GM18858 (cell line): Measurements from ENCODE around the gene PBX1.

Experiments
- ATAC-seq: cut with Tn5 transposase; IDR thresholded peaks from one replicate; pipeline ENCODE4 v1.9.1; 2021; ENCODE audit not compliant: unreplicated experiment

Gene PBX1

DNA sequence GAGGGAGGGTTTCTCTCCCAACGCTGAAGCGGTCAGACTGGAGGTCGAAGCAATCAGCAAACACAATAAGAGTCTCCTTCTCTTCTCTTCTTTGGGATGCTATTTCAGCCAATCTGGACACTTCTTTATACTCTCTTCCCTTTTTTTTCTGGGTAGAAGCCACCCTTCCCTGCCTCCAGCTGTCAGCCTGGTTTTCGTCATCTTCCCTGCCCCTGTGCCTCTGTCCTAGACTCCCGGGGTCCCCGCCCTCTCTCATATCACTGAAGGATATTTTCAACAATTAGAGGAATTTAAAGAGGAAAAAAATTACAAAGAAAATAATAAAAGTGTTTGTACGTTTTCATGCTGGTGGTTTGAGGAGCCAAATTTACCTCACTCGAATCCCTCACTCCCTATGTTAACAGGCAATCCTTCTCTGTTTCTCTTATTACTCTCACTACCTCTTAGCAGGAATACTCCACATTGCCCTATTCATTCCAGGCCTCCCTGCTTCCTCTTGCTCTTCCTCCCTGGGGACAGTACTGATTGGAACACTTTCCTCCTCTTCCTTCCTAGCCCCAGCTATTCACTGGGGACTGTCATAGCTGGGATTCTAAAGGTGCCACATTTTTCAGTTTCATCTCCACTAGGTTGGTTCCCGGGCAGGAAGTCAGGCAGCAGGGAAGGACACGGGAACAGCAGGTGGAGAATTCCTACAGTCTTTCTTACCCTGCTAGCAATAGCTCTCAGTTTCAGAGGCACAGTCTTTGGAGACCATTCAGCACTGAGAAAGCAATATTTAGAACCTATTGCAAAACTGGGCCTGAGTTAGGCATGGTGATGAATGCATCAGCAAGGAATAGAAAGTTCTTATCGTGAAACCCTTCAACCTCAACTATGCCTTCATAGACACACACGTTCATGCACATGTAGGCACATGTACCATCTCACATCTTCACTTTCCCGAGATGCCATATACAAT, 288.0 kb downstream of the PBX1 start:
- no peak for ATAC-seq

DNA sequence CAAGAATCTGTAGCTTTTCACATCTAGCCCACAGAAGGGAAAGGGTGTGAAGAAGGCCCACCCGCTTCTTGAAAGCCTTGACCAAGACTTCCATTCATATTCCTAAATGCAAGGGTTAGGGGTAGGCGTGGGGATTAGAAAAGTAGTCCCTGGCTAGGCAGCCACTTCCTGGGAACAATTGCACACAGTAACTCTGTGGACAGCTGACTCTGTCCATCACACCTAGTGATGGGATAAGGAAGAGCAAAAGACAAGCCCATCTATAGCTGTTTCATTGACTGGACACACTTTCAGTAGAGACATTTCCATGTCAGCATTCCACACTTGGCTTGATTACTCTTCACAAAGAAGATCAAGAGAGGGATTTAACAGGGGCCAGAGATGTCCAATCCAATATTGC, 294.2 kb downstream of the PBX1 start:
- no peak for ATAC-seq

DNA sequence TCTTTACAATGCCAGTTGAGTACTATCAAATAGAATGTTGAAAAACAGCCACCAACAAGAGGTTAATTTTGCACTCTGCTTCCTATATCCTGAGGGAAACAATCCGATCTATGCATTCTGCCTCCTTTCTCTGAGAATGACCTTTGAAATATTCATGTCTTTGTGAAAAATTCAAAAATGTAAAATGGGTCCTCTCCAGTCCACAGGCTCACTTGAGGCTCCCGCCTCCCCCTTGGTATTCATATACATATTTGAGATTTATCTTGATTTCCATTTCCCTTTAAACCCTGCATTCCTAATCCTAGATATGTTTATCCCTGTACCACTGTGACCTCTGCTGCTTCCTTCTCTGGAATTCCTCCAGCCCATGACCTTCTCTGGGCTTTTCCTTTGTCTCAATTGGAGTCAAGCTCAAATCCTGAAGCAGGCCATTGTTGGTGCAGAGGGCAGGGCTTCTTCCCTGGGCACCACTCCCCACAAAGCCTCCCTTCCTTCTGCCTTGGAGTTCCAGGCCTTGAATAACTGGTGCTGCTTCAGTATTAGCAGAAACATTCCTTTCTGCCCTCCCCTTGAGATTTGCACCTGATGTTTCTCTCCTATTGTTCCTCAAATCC, 296.8 kb downstream of the PBX1 start:
- ATAC-seq = no peak

DNA sequence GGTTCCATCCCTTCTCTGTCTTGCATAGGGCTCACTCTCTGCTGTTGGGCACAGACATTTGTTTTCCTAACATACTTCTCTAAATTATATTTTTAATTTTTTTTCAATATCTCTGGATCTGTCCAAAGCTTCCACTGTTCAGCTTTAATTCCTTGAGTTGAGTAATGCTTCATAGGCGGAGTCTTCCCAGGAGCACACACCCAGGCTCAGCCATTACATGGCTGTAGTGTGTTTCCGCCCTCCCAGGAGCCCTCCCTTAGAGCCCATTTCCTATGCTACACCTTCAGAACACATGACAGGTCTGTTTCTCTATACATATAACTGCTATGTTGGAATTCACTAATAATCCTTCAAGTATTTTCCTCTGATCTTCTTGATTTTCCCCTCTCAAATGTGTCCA, 297.4 kb downstream of the PBX1 start:
- ATAC-seq = no peak

DNA sequence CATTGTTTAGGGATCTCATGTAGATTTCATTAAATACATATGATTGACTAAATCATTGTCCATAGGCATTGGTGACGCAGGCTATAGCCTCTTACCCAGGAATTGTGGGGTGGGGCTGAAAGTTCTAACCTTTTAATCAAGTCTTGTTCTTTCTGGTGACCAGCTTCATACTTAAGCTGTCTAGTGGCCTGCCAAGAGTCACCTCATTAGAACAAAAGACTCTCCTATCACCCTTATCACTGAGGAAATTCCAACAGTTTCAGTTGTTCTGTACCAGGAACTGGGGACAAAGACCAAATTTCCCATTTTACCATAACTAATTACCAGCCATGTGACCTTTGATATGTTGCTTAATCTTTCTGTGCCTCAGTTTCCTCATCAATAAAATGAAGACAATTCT, 298.5 kb downstream of the PBX1 start:
- no peak for ATAC-seq

DNA sequence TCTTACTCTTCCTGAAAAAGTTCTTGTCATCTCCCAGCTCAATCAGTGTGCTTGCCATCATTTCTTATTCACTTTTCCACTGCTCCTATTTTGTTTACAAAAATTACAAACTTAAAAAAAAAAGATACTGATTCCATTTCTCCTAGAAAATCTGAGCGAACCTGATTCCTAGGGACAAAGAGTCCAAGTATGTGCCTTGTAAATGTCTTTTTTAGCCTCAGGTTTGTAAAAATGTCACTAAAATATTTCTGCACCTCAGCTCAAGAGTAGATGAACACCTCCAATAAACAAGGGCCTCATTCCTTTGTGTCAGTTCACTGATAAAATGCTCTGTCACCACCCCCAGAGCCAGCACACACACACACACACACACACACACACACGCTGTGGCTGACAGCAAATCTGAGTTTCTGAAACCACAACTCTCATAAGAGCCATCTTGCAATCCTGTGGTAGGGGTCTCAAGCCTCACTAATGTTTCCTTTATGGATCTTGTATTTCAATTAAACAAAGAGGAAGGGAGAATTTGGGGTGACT, 299.2 kb downstream of the PBX1 start:
- ATAC-seq = no peak

DNA sequence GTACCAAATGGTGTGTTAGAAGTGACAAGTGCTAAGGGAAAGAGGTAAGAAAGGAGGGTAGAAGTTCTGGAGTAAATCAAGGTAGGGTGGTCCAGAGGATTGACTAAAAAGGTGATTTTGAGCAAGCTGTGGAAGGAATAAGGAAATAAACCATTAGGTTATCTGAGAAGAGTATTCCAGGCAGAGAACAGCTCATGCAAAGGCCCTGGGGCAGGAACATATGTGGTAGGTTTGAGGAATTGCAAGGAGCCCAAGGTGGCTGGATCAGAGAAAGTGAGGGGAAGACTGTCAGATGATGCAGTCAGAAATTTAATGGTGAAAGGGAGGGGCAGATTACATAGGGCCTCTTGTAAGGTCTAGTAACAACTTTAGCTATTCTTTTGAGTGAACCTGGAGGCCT, 302.6 kb downstream of the PBX1 start:
- no peak for ATAC-seq

DNA sequence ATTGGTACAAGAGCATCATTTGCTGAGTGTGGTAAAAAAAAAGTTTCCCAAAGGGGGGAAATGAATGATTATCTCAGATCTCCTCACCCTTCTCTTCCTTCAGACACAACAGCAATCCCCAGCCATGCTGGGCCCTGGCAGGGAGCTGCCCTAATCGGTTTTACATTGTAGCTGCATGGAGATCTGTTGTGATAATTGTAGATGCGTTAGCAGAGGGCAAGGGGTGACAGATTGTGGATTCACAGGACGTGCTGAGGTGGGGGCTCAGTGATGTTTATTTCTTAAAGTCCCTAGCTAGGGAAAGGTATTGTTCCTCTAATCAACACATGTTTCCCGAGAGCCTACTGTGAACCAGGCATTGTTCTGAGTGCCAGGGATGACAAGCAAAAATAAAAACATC, 304.1 kb downstream of the PBX1 start:
- ATAC-seq = no peak

DNA sequence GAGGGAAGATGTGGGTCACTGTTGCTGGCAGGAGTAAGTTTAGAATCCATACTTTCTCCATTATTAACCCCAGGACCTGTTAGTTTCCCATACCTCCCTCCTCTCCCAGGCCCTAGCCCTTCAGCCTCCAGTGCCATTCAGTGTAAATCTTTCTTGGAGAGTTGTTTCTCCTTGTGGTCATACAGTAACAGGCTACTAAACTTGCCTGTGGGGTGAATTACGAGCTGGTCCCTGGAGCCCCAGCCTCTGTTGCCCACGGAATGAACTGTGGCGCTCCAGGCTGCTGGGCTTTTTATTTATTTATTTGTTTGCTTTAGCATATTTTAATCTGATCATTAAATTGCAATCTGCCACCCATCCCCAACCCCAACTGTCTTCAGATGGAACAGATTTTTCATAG, 305.2 kb downstream of the PBX1 start:
- ATAC-seq = no peak

DNA sequence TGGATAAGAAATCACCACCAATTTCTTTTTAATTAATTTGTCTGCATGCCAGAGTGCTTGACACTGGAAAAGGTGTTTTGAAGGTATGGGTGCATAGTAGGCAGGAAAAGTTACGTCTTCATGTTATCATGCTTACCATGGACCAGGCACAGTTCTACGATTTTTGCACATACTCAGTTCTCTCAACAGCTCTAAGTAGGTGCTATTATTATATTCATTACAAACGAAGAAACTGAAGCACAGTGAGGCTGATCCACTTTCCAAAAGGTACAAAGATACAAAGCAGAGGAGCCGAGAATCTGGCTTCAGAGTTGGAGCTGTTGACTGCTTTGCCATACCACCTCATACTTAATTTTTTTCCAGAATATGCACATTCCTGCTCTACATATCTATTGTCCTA, 306.4 kb downstream of the PBX1 start:
- no peak for ATAC-seq

DNA sequence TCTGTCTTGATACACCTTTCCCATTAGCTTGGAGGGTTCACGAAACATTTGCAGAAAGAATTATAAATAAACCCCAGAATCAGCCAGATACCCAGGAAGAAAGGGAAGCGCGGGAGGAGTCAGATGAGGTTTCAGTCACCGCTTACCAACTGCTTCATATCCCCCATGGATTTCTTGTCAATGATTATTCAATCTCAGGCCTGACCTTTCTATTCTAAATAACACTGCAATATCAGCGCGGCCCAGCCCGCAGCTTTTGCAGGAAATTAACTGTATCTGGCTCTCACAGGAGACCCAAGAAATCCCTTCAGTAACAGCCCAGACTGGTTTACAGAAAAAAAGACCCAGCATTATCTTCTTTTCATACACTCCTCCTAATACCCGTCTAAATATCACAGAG, 308.6 kb downstream of the PBX1 start:
- ATAC-seq = no peak

DNA sequence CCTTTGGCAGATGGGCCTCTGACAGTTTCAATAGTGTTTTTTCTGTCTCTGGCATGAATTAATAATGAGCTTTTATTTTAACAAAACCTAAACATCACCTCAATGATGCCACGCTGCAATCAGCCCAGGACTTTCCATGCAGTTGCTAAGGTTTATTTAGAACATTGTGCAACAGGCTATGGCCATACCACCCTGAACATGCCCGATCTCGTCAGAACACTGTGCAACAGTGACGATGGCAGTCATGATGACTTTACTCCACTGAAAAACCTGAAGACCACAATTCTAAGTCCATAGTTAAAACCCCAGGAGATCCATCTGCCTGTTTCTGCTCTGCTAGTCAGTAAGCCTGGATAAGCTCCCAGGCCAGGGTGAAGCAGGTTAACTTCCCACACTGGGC, 310.0 kb downstream of the PBX1 start:
- no peak for ATAC-seq

DNA sequence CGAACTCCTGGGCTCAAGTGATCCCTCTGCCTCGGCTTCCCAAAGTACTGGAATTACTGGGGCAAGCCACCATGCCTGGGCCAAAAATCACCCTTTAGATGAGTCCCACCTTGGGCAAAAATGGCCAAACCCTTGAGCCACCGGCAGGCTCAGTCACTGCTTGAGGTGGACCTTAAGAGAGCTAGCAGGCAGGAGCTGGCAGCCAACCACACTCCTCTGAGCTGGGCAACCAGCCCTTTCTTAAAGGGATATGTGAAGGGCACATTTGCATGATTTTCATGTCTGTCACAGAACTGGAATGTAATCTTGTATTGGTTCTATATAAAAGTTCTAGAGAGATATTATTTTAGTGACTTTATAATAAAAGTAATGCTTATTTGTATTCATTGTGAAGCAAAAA, 316.5 kb downstream of the PBX1 start:
- ATAC-seq = no peak

DNA sequence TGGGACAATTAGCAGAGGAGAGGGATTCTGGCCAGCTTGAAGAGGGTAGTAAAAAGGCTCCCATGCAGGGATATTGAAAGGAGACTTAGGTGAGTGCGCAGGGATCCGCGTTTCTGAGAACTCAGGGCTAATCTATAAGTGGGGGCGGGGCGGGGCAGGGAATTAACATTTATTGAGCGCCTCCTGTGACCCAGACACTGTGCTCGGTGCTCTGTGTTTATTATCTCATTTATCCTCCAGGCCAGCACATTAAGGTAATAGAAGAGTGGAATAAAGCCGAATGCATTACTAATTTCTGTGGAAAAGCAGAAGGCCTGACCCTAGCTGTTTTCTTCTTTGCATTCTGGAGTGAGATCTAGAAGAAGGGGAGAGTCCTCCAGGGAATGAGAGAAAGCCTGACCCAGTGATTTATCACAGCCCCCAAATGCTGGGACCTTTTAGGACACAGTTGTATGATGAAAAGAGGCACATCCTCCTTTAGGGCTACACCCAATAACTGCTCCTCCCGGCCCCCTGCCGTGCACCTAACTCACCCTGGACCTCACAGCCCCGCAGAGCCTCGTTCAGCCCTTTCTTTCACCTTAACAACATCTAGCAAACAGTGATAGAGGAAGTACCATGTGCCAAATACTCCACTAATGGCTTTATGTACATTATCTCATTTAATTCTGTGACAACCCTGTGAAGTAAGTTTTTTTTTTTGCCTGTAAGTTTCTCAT, 317.6 kb downstream of the PBX1 start:
- ATAC-seq = no peak

DNA sequence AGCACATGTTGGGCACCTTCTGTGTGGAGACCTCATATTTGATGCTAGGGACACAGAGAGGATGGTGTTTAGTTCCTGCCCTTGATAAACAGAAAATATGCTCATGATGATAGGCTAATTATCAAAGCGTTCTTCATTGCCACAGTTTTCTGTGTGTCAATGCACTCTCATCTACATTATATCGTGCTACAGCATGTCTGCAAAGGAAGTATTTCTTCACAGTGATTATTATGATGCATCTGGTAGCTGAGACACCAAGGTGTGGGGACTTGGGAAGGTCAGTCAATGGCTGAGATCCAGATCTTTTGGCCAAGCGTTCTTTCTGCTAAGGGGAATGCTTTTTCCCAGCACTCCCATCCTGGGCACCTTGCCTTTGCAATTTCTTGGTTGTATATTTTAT, 321.2 kb downstream of the PBX1 start:
- ATAC-seq = no peak

DNA sequence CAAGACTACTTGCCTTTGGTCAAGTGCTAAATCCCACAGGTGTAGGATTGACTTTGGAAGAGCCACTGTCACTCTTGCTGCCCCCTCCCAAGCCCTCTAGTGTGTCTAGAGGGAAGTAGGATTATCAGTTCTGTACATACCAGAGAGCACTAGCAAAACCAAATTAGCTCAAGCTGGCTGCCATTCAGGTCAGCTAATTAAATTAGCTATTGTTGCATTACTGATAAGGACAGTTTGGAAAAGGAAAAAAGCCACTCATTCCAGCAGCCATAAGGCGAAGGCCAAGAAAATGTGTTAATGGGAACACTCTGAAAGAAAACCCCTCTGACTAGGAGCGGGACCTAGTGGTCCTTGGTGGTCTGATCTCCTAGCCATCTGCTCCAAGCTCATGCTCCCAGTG, 321.7 kb downstream of the PBX1 start:
- no peak for ATAC-seq

DNA sequence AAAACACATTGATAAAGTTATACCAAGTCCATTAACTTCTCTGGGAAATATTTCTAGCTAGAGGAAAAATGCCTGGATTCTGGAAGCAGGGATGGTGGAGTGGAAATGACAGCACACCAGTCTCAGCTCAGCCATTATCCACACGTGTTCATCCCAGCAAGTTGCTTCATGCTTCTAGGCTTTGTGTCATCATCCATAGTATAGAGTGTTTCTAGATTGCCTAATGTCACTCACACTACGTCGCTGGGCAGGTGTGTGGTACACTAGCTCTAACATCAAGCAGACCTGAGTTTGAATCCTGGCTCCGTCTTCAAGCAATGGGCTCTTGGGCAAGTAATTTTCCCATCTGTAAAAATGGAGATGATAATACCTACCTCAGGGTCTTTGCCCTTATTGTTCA, 326.3 kb downstream of the PBX1 start:
- no peak for ATAC-seq

DNA sequence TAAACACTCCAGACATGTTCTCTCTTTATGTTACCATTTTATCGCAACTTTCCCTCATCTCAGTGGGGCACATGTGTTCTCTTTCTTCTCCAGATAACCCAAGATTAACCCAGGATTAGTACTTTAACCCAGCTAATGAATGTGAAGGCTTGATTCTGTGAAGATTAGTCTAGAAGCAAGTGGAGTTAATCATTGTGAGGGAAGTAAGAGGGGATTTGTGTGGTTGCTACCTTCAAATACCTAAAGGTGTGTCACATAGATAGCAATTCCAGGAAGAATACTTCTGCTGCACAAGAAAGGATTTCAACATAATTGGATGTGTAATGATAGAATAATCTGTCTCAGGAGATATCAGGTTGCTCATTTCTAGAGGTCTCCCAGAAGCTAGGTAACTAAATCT, 327.1 kb downstream of the PBX1 start:
- no peak for ATAC-seq

DNA sequence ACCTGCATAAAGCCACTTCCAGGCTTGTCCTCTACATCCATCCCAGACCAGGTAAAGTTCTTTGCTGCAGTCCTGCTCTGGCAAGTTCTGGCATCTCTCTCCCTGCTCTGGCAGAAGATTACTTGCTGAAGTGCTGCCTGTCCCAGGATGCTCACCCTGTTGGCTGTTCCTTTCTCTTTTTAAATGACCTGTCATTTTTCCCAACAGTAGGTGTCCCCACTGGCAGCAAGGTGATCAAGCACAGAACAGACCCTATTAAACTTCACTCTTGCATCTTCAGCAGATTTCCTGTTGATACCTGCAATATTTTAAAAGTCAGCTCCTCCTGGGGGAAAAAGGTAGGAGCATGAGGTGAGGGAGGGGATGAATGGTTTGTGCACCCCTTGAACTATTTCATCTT, 332.6 kb downstream of the PBX1 start:
- ATAC-seq = no peak

DNA sequence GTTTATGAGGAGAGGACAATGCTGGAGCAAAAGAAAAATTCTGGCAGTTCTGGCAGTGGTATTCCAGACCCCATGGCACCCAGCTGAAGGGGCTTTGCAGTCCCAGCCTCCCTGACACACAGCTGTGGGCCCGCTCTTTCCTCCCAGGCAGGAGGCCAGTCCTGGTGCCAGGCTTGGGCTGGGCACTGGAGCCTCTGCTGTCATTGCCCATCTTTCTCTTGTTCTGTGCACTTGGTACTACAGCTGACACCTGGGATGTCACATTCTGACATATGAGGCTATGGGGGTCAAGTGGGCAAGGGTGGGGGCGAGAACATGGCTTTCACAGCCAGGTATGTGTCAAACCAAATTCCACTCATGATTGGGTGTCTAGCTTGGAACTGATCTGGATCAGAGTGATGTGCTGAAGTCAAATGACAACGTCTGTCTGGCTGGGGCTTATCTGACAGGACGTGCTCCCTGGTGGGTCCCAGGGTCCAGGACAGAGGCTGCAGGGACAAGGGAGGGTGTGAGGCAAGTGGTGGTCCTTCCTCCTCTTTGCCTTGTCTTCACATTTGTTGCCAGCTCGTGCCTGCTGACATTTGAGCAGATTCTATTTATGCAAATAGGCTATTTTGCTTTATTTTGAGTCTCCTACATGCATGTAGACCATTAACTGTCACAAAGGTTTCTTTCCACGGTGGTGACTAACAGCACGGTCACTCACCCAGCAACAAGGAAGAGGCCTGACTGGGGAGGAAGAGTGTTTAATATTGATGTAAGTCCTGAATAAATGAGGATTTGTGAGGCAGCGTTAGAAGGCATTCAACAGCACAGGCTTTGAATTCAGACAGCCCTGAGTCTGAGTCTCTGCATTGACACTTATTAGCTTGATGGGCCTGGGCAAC, 336.3 kb downstream of the PBX1 start:
- no peak for ATAC-seq

DNA sequence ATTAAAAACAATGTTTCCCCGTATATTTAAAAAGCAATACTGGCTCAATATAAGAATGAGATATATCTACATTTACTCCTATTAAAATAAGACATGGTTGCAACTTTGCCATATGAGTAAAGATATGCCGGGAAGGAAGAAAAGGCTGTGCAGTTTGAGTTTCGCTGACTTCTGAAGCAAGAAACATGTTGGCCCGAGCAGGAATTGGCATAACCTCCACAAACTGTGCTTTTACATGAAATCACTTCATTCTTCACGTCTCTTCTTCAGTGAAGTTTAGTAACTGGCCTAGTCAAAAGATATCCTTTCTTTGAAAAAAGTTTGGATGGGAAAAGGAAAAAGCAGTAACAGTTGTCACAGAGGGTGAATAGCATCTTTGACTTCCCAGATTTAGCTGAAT, 342.0 kb downstream of the PBX1 start:
- no peak for ATAC-seq
